ENCODE data around the gene MYOM1.

The MYOM1 gene

GRCh38 chr18:3235846-3236245 lies 16.1 kb upstream of the MYOM1 start:
- H3K27ac ChIP-seq (ENCODE audit: low read length): no peak overlapping the region
- no peak for TF ChIP-seq EZH2phosphoT487 (IDR thresholded peaks at IDR 0.05; ENCODE audit: low read depth)
- TF ChIP-seq CTCF (IDR thresholded peaks at IDR 0.05; ENCODE audit: low read depth, low read length): no peak
- H3K79me2 ChIP-seq (ENCODE audit: low read length): no peaks in the 10 kb centered on the region
- no peaks in the 10 kb centered on the region for H4K20me1 ChIP-seq (ENCODE audit: insufficient read depth, low read length)
- H3K36me3 ChIP-seq (replicated peaks; ENCODE audit: low read depth, low read length): no peaks in the 10 kb centered on the region
- no peak overlapping the region for H3K4me2 ChIP-seq (ENCODE audit: low read length)
- no peak overlapping the region for H3K4me3 ChIP-seq (ENCODE audit: low read length)
- H3K9me3 ChIP-seq (ENCODE audit: insufficient read depth, low read length): no peaks in the 10 kb centered on the region
- no peaks in the 10 kb centered on the region for H3K27me3 ChIP-seq (ENCODE audit: low read depth, low read length)
- H3K4me1 ChIP-seq (ENCODE audit: low read length): no peaks in the 10 kb centered on the region
- no peak overlapping the region for H3K9ac ChIP-seq (ENCODE audit: low read length)
- no peak overlapping the region for H2AFZ ChIP-seq (ENCODE audit: low read depth, low read length)

- Histone ChIP-seq H3K79me2 (ENCODE audit: low read length) (no peaks in the 10 kb centered on the region), H3K4me2 (ENCODE audit: low read length) (no peak overlapping the region), H2AFZ (ENCODE audit: low read depth, low read length) (no peak overlapping the region), H3K9ac (ENCODE audit: low read length) (no peak overlapping the region), H3K4me3 (ENCODE audit: low read length) (no peak overlapping the region), H3K27me3 (ENCODE audit: low read depth, low read length) (no peaks in the 10 kb centered on the region), H3K4me1 (ENCODE audit: low read length) (no peaks in the 10 kb centered on the region), H4K20me1 (ENCODE audit: insufficient read depth, low read length) (no peaks in the 10 kb centered on the region), H3K36me3 (replicated peaks; ENCODE audit: low read depth, low read length) (no peaks in the 10 kb centered on the region), H3K9me3 (ENCODE audit: insufficient read depth, low read length) (no peaks in the 10 kb centered on the region), H3K27ac (ENCODE audit: low read length) (no peak overlapping the region)
- TF ChIP-seq EZH2phosphoT487 (IDR thresholded peaks at IDR 0.05; ENCODE audit: low read depth): no peak
- no peak for TF ChIP-seq CTCF (IDR thresholded peaks at IDR 0.05; ENCODE audit: low read depth, low read length)
These were observed 14.7 kb upstream of the MYOM1 start for GRCh38 chr18:3234457-3234856.

GRCh38 chr18:3233433-3234168 lies 13.8 kb upstream of the MYOM1 start:
- Histone ChIP-seq H3K9me3 (ENCODE audit: insufficient read depth, low read length) (no peaks in the 10 kb centered on the region), H3K4me1 (ENCODE audit: low read length) (no peaks in the 10 kb centered on the region), H3K36me3 (replicated peaks; ENCODE audit: low read depth, low read length) (no peaks in the 10 kb centered on the region), H3K4me2 (ENCODE audit: low read length) (no peak overlapping the region), H2AFZ (ENCODE audit: low read depth, low read length) (no peak overlapping the region), H4K20me1 (ENCODE audit: insufficient read depth, low read length) (no peaks in the 10 kb centered on the region), H3K79me2 (ENCODE audit: low read length) (no peaks in the 10 kb centered on the region), H3K9ac (ENCODE audit: low read length) (no peak overlapping the region), H3K4me3 (ENCODE audit: low read length) (no peak overlapping the region), H3K27me3 (ENCODE audit: low read depth, low read length) (no peaks in the 10 kb centered on the region), H3K27ac (ENCODE audit: low read length) (no peak overlapping the region)
- TF ChIP-seq EZH2phosphoT487 (IDR thresholded peaks at IDR 0.05; ENCODE audit: low read depth) (no peak), CTCF (IDR thresholded peaks at IDR 0.05; ENCODE audit: low read depth, low read length) (no peak)

DNA sequence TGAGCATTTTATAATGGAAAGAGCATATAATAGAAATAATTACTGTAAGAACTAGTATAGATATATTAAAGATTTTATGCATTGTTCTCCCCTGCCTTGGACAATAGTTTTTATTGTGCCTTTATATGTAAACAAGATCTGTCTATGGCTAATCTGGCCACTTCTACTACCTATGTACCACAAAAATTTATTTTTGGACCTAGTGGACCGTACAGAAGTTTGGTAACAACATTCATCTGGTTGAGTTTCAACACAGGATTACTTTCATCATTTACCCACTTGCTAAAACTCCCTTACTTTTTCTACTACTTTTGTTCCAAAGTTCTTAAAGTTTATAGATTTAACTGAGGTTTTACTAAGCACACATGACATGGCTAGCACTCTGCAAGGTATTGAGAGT lies 13.2 kb upstream of the MYOM1 start:
- no peak overlapping the region for H3K27ac ChIP-seq (ENCODE audit: low read length)
- H3K4me3 ChIP-seq (ENCODE audit: low read length): no peak overlapping the region
- H2AFZ ChIP-seq (ENCODE audit: low read depth, low read length): no peak overlapping the region
- no peak overlapping the region for H3K9ac ChIP-seq (ENCODE audit: low read length)
- H3K4me2 ChIP-seq (ENCODE audit: low read length): no peak overlapping the region
- H3K4me1 ChIP-seq (ENCODE audit: low read length): no peaks in the 10 kb centered on the region
- H3K9me3 ChIP-seq (ENCODE audit: insufficient read depth, low read length): no peaks in the 10 kb centered on the region
- H3K79me2 ChIP-seq (ENCODE audit: low read length): no peaks in the 10 kb centered on the region
- H3K27me3 ChIP-seq (ENCODE audit: low read depth, low read length): no peaks in the 10 kb centered on the region
- TF ChIP-seq EZH2phosphoT487 (IDR thresholded peaks at IDR 0.05; ENCODE audit: low read depth) (no peak), CTCF (IDR thresholded peaks at IDR 0.05; ENCODE audit: low read depth, low read length) (no peak)
- no peaks in the 10 kb centered on the region for H3K36me3 ChIP-seq (replicated peaks; ENCODE audit: low read depth, low read length)
- H4K20me1 ChIP-seq (ENCODE audit: insufficient read depth, low read length): no peaks in the 10 kb centered on the region

Data from OCI-LY3 (cell line).